Measurements from ENCODE around the gene MAPRE3.
"Not testable (repeated sequence)": the region's sequence is repeated elsewhere in the genome, so short reads cannot be mapped to it uniquely, and the experiment has no call there.

MAPRE3 gene

DNA sequence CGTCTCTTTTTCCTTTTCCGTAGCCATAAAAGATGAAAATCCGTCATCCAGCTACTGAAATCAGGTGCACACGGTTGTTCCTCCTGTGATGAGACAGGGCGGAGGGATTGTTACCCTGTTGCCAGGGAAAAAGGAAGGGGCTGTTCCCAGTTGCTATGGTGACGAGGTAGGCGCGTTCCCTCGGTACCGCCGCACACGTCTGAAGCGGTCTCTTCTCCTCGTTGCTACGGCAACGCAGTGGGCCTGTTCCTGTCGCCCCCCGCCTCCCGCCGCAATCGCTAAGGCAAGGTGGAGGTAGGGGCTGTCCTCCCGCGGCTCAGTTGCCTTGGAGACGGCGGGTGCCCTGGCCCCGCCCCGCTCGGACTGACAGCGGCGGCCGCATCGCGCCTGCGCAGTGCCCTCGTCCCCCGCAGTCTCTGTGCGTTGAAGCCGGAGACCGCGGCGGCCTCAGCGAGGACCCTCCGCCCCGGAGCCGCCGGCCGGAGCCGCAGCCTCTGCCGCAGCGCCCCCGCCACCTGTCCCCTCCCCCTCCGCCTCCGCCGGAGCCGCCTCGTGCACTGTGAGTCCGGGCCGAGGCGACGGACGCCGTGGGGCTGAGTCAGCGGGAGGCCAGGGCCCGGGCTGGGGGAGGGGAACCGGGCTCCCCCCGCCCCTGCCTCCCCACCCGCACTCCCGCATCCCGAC, at the start of gene MAPRE3:
TSS of gene MAPRE3 (plus strand) at position 394 of the 684 bp plus-strand sequence. CDS start 51,582 bp downstream, outside the sequence.
- DNase-seq (ENCODE audit: low spot score) = peak; percentile 98

DNA sequence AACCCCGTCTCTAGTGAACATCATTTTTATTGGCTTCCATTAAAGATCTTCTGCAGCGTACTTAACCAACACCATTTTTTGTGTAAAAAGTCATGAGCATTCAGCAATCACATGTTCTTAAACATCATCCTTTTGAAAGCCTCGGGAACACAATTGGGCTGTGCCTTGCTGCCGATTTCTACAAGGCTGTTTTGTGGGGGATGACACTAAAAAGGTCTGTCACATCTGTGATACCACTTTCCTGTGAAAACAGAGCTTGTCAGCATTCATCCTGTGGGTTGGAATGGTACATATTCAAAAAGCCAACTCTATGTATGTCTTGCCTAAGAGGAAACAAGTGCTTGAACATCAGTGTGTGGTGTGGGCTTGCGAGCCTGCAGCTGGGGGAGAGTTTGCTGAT, 49.1 kb upstream of the MAPRE3 start:
- no peak for DNase-seq (ENCODE audit: low spot score)

DNA sequence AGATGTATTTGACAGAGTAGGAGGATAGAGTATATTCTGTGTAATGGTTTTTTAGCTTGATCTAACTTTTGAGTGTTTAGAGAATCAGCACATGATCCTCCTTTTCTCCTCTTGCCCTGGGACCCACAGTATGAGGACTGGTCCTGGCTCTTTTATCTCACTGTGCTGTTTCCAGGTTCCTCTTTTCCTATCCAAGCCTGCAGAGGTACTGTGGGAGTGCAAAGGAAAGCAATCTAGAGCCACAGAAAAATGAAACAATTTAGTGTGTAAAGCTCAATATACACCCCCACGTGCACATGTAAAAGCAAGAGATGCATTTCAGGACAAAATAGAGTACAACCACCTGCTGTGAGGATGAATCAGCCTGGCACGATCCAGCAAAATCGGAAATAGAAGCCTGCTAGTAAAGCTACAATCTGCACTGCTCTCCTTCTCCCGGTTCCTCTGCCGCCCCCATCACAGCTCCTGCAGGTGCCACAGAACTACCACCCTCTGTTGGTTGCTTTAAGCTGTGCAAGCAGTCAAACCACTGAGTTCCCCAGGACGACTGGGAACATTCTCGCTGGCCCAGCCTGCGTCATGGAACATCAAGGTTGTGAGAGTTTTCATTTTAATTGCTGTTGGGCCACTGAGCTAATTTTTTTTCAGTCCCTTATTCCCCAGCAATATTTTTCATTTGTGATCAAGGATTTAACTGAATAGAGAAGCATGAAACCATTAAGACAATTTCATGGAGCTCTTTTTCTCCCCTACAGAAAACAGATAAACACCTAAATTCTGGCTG, 47.8 kb upstream of the MAPRE3 start:
- peak; percentile 87 for DNase-seq (ENCODE audit: low spot score)

DNA sequence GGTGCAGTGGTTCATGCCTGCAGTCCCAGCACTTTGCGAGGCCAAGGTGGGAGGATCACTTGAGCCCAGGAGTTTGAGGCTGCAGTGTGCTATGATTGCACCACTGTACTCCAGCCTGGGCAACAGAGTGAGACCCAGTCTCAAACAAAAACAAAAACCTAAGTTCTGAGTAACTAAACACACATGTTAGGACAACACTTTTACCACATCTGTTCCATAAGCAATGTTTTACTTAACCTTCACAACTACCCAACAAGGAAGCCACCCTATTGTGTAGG, 47.3 kb upstream of the MAPRE3 start:
- not testable (repeated sequence) for DNase-seq (ENCODE audit: low spot score)

DNA sequence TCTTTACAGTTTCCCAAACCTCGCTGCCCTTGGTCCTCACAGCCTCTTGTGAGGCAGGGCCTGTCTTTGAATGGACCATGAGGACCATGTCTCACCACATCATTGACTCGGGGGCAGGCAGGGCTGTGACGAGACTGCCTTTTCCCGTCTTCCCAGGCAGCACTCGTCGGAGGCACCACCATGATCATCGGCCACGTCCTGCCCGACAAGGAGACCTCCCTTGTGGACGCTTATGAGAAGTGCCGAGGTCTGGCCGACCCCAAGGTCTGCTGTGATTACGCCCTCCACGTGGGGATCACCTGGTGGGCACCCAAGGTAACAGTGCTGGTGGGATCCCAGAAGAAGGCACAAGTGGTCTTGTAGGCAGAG, 45.7 kb upstream of the MAPRE3 start:
- DNase-seq (ENCODE audit: low spot score) = no peak

DNA sequence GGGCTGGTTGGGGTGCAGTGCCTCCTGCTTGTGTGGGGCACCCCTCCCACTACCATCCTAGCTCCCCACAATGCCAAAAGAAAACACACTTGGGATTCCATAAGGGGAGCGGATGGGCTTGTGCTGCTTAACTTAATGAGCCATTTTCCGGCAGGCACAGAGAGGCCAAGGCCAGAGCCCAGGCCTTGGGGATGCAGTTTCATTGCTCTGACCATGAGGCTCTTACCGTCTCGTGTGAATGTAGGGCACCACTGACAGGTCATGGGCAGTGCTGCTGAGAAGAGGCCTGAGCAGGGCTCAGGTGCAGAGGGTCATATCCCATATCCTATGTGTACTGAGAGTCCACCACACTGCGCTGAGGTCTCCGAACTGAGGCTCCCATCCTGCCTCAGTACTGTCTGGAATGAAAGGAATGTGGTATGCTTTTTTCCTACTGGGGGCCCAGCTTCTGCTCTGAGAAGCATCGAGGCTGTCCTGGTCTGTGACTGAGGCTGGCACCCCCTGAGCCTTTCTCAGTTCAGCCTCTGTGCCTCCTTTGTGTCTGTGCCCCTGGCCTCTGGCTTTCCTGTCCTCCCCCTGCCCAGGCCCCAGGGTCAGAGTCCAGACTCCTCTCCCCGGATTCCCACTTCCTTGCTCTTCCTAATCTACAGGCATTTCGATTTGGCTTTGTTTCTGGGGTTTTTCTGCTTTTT, 45.2 kb upstream of the MAPRE3 start:
- no peak for DNase-seq (ENCODE audit: low spot score)

DNA sequence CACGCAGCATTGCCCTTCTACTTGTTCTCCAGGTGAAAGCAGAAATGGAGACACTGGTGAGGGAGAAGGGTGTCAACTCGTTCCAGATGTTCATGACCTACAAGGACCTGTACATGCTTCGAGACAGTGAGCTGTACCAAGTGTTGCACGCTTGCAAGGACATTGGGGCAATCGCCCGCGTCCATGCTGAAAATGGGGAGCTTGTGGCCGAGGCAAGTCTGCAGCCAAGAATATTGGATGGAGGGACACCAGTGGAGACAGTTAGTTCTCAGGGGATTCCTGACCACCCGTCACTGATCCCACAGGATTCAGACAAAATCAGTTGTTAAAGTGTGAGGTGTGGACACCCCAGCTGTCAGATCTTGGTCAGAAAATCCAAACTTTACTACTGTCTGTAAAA, 43.2 kb upstream of the MAPRE3 start:
- no peak for DNase-seq (ENCODE audit: low spot score)

DNA sequence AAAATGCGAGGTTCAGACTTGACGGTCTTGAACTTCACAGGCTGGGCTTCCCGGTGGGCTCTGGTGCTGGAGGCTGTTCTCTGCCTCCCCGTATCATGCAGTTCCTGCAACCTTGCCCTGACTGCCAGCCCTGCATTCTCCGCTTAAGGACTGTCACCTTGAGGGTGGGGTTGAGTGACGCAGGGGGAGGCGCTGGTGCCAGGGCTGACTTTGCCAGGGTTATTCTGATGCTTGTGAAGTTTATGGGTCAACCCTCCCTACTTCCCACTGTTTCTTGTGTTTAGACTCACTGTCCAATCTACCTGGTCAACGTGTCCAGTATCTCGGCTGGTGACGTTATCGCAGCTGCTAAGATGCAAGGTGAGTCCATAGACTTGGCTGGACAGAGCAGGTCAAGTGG, 37.5 kb upstream of the MAPRE3 start:
- DNase-seq (ENCODE audit: low spot score) = no peak

DNA sequence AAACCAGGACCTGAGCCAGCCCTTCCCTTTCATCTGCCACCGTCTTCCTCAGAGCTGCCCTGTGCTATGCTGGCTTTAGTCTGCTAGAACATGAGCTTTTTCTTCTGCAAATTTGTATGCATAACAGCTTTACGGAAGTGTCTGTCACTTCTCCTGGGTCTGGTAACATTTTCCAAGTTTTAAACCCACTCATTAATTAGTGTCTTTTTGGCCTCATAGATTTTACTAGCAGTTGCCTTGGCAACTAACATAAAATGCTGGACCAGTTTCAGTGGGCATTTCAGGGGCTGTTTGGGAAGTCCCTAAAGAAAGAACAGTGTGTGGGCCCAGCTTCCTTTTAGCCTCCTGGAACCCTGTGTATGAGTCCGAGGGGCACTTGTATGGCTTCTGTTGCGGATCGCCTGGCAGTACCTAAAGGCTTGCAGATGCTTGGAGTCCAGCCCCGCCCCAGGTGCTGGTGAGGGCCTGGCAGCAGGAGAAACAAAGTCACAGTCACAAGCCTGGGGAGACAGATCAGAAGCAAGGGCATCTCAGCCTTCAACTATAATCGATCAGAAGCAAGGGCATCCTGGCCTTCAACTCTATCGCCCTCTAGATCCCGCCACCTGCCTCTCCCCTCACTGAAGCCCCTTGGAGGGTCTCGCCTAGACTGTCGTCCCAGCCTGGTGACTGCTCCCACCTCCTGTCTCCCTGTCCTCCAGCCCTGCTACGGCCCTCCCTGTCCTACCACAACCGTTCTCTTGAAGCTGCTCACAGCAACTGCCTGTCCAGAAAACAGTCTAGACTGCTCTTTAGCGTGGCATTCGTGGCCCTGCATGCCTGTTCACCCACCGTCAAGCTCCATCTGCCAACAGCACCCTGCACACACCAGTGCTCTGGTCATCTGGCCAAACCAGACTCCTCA, 36.8 kb upstream of the MAPRE3 start:
- DNase-seq (ENCODE audit: low spot score) = no peak

DNA sequence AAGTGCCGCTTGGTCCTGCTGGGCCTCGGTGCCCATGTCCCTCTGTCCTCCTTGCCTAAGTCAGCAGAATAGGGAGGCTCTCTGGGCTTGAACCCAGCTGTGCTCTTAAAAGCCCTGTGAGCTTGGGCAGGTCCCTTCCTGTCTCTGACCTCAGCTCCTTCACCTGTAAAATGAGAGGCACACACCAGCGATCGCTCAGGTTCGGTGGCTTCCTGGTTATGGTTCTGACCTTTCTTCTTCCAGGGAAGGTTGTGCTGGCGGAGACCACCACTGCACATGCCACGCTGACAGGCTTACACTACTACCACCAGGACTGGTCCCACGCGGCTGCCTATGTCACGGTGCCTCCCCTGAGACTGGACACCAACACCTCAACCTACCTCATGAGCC, 36.1 kb upstream of the MAPRE3 start:
- DNase-seq (ENCODE audit: low spot score) = no peak

DNA sequence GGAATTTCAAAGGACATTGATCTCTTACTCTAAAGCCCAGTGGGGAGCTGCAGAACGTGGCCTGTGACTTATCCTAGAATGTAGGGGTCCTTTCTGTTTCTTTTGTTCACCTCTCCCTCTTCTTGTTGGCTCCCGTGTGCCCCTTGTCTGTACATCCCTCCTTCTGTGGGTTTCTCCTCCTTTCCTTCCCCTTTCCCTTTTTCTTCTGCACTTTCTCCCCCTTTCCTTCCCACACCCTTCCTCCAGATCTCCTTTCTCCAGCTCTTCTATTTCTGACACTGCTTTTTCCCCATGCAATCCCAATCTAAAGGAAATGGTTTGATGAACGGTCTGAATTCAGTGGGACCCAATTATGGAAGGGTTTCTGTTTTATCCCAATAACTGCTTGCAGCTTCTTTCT, 35.5 kb upstream of the MAPRE3 start:
- DNase-seq (ENCODE audit: low spot score) = no peak

DNA sequence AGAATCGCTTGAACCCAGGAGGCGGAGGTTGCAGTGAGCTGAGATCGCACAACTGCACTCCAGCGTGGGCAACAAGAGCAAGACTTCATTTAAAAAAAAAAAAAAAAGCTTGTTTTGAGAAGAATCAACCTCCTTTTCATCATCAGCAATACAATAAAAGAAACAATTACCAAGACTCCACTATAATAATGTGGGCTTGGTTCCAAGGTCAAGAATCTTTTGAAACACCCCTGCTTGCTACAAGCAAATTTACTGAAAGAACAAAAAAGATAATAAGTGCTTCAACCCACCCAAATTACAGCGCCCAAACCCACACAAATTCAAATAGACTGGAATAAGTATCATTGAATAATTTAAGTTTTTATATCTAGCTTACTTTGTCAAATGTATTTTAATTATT, 33.6 kb upstream of the MAPRE3 start:
- DNase-seq (ENCODE audit: low spot score) = no peak

DNA sequence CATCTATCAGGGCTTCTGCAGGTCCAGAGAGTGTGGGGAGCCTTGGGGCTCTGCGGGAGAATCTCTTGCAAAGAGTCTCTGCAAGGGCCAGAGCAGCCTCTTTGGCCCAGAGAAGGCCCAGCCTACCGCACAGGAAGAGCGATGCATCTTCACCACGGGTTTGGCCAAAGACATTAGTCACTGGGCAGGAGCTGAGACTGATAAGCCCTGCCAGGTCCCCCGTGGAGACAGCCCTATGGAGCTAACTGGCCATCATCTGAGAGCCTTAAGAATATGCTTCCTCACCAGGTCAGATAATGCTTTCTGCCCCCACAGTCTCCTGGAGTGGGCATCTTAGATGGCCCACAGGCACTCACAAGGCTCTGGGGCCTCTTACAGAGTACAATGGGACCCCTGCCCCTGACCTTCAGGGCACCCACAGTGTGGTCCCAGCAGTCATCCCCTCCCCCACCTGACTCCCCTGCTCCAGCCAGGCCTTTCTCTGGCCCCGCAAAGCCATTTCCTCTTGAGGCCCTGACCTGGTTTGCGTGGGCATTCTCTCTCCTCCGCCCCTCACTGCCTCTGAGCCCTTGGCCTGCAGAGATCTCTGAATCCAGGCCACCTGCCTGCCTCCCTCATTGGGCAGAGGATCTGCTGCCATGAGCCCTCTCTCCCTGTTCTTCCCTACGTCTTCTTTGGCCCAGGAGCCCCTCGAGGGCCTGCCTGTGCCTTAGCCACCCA, 31.9 kb upstream of the MAPRE3 start:
- no peak for DNase-seq (ENCODE audit: low spot score)

DNA sequence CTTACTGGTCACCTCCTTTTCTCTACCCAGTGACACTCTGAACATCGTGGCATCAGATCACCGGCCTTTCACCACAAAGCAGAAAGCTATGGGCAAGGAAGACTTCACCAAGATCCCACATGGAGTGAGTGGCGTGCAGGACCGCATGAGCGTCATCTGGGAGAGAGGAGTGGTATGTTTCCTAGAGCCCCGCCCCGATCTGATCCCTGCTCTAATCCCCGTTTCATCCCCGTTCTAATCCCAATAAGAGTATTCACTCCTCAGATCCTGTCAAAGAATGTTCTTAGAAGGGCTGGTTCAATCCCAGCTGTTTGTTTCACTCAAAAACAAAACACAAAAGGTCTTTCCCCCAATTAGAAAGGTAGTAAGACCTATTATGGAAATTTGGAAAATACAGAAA, 30.4 kb upstream of the MAPRE3 start:
- peak; percentile 86 for DNase-seq (ENCODE audit: low spot score)

DNA sequence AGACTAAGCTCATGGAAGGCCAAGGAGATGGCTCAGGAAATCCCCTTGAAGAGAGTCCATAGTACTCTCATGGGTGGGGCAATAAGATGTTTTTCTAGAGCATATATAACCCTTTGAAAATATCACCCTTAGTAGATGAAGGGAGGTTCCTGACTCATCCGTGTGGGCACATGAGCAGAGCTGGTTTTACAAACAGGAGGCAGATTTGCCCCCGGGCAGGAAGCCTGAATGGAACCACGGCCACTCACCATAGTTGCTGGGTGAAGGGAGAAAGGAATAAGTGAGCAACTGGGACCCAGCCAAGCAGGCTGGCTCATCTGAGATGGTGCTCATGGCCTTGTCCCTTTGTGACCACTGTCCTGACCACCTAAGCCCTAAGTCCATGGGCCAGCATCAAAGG, 29.0 kb upstream of the MAPRE3 start:
- no peak for DNase-seq (ENCODE audit: low spot score)

DNA sequence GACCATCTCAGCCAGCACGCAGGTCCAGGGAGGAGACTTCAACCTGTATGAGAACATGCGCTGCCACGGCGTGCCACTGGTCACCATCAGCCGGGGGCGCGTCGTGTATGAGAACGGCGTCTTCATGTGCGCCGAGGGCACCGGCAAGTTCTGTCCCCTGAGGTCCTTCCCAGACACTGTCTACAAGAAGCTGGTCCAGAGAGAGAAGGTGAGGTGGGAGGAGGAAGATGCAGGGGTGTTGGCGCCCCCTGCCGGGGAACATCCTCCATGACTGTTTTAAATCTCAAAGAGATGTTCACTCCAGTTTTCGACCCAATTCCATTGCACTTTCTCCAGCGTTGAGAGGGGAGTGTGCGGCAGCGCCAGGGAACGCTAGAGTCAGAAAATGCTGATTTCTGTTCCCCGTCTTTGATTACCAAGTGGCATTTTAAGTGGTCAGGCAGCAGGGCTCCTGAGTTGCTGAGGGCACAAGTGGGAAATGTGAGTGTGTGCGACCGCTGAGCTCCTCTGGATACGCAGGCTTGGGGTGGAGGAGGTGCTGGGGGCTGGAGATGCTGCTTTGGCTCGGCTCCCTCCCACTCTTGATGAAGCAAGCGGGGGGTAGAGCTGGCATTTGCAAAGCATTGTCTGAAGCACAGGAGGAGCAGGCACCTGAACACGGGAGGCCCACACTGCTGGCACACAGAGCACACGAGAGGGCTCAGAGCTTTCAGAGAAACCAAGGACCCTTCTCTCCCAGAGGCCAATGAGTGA, 27.7 kb upstream of the MAPRE3 start:
- DNase-seq (ENCODE audit: low spot score) = peak; percentile 76

DNA sequence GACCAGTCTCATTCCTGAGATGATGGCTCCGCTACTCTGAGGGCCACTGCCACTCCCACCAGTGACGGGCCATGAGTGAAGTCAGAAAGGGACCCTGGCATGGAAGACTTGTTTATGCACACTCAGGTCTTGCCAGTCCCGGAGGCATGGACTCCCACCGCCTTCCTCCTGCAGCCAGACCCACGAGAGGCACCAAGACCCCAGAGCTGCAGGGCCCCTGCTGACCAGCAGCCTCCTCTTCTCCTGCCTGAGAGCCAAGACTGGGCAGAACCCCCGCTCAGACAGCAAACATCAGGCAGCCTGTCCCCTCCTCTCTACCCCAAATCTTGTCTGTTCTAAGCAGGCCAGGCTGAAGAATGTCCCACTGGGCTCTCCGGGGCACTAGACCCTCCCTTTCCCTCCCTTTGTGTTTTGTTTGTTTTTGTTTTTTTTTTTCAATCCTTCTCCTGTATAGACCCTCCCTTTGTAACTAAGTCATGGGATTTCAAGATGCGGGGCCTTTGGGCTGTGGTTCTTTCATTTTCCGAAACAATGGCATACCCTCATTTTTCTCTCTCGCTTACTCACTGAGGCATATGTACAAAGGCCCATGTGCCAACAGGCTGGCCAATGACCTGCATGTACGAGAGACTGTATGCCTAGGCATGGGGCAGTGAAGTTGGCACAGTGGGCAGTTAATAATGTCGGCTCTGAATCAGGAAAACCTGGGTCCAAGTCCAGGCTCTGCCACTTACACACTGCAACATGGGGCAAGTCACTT, 24.3 kb upstream of the MAPRE3 start:
- no peak for DNase-seq (ENCODE audit: low spot score)

DNA sequence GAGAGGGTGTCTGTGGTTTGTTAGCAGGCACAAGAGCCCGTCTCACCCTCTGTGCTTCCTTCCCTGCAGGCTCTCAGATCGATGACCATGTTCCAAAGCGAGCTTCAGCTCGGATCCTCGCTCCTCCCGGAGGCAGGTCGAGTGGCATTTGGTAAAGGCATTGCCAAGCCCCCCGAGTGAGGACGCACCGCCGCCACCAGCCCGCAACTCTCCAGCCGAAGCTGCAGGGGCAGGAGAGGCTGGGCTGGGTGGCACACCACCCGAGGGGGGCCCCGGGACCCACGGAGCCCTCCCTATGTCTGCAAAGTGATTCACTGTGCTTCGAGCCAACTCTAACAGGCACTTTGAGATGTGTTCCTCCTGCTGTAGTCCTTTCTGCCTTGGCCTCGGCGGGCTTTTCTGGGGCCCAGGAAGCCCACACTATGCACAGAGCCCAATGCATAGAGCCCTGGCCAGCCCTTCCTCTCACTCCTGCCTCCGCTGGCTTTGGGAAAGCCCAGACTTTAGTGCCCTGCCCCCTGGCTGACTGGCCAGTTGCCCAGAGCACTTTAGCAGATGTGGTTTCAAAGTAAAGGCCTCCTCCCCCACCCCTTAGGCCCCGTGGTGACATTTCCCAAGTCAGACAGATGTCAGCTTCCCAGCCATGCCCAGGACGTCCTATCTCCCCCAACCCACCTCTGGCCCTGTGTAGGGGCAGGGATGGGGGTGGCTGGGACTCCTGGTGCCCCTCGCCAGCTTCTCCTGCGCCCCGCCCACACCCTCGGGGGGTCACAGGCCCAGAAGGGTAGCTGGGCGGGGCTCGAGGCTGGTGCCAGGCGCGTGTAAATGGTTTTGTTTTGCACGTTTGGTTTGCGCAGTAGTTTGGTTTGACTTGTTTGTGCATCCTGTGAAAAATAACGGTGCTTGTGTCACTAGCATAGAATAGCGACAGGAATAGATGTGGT, 23.3 kb upstream of the MAPRE3 start:
- DNase-seq (ENCODE audit: low spot score) = no peak

DNA sequence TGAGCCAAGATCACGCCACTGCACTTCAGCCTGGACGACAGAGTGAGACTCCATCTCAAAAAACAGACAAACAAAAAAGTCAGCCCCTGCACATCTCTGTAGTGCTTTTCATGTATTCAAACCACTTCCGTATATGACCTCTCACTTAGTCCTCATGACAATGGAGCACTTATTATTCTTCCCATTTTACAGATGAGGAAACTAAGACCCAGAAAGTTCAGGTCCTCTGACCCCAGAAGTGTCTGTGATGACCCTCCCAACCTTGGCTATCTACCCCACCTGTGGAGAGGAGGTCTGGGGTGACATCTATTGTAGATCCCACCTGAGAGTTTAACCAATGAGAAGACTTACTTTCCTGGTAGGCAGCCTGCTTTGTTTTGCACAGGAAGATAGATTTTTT, 21.6 kb upstream of the MAPRE3 start:
- DNase-seq (ENCODE audit: low spot score) = no peak

Data from D341Med (cell line).